Measurements from ENCODE around the gene RPS24.
A peak's percentile ranks its signal among the peaks of the same experiment; 100 is the strongest.
"Not testable (repeated sequence)": the region's sequence is repeated elsewhere in the genome, so short reads cannot be mapped to it uniquely, and the experiment has no call there.

The RPS24 gene

DNA sequence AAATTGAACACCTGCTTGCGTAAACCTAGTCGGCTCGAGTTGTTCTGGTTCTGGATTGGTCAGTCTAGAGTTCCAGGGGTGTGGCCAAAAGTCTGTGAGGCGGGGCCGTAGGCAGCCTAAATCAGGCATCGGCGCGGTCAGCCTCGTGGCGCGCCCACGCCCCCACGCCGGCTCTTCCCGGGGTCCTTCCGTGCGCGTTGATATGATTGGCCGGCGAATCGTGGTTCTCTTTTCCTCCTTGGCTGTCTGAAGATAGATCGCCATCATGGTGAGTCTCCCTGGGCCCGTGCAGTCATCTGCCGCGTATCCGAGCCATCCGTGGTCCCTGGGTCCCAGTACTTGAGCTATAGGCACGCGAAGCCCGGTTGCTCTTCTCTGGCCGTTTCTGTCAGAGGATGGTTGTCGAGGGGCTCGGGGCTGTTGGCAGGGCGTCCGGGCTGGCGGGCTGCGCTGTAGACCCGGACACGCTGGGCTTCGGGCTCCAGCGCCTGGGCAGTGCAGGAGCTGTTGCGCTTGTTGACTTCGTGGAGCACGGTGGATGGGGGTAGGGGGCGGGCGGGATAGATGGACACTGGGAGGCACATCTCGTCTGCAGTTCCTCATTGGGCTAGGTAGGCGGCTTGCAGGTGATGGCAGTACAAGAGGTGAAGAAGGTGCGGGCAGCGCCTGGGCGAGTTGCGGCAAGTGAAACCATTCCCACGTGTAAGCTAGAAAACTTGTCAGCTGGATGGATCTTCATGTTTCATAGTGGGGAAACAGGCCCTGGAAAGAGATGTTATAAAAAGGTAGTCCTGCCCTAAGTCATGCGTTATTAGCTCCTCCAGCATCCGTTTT, at the start of gene RPS24:
Gene RPS24 (plus strand): TSS at position 227 of the 834 bp plus-strand sequence. CDS start 39 bp downstream, at position 266.
- peak; percentile 95 for DNase-seq

DNA sequence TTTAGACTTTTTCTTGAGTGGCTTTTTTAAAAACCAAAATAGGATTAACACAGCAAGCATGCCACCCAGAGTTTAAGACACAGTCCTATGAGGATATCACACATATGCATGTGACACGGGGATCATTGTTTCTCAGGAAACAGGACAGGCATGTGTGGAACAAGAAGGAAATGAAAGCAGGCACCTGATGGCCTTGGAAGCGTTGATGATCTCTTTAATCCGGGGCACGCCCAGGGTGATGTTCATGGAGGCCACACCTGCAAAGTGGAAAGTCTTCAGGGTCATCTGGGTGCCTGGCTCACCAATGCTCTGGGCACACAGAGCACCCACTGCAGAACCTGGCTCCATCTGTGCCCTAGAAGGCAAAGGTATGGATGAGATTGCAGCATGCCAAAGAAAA, 48.7 kb upstream of the RPS24 start:
- DNase-seq, result no peak

DNA sequence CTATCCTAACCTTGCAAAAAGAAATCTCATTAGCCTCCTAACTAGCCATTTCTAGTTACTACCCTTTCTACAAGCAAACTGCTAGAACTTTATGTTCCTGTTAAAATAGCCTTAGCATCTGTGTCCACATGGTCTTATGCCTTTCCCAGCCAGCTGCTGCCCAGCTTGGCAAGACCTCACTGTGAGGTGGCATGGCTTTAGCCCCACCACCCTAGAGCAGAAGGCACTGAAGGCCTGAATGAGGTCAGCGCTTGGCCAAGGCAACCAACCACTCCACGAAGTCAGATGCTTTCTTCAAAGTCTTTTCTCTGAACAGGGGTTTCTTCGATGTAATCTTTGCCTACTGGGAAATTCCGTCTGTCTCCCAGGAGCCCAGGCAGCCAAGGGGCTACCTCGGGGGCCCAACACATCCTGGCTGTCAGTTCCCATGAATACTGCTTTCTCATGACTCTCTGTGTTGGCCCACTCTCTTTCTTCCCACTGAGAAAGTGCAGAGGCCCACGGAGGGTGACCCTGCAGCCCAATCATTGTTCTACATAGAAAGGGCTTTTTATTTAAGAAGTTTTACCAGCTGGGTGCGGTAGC, 45.9 kb upstream of the RPS24 start:
- DNase-seq, result no peak

- no peak for DNase-seq
These were observed 44.5 kb upstream of the RPS24 start for GRCh38 chr10:77989081-77989724.

DNA sequence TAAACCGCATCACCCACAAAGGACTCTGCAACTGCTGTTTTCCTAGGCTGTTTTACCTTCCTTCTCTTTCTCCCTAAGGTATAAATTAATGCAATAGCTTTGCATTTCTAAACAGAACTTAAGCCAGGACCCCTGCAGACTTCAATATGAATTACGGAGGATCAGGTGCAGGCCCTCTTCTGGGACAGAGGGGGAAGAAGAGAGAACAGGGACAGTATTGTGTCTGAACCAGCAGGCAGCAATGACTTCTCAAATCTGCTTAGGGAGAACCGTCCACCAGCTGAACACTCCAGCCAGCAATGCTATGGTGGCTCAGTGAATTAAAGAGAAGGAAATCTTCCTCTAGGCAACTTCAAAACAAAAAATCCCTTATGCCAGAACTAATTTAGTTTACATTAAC, 40.0 kb upstream of the RPS24 start:
- no peak for DNase-seq

- not testable (repeated sequence) for DNase-seq
These were observed 34.9 kb upstream of the RPS24 start for GRCh38 chr10:77998780-77999179.

DNA sequence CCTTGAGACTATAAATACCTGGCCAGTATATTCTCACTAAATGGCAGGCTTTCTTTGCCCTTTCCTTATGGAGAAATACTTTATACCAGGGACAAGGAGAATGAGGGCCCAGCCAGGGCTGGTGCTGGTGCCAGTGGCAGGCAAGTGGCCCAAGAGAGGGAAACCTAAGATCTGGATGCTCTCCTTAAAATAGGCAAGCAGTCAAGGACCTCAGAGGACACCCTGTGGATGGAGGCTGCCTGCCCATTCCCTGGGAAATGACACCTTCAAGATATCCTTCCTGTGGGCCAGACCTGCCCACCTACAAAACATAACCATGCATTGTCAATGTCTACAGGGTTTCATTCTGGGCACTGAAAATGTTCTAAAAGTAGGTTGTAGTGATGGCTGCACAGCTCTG, 33.5 kb upstream of the RPS24 start:
- DNase-seq, result no peak

DNA sequence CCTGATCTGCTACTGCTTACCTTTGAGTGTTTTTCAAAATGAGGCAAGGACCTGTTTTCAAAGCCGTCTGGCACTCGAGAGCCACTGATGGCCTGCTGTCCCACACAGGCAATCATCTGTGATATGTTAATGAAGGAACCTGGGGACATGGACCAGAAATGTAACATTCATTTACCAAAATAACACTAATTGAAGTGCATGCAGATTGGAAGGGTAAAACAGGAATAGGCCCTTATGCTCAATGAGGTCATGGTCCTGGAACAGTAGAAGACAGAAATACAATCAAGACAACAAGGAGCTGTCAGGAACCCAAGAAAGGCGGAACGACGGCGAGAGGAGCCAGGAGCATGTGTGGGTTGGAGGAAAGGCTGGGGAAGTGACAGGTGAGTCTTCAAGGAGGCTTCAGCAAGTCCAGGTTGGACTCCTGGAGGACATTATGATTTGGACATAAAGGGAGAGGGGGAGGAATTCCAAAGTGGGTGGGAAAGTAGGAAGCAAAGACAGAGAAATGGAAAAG, 32.6 kb upstream of the RPS24 start:
- DNase-seq, result no peak

GRCh38 chr10:78002541-78003288, 30.9 kb upstream of the RPS24 start:
- no peak for DNase-seq

DNA sequence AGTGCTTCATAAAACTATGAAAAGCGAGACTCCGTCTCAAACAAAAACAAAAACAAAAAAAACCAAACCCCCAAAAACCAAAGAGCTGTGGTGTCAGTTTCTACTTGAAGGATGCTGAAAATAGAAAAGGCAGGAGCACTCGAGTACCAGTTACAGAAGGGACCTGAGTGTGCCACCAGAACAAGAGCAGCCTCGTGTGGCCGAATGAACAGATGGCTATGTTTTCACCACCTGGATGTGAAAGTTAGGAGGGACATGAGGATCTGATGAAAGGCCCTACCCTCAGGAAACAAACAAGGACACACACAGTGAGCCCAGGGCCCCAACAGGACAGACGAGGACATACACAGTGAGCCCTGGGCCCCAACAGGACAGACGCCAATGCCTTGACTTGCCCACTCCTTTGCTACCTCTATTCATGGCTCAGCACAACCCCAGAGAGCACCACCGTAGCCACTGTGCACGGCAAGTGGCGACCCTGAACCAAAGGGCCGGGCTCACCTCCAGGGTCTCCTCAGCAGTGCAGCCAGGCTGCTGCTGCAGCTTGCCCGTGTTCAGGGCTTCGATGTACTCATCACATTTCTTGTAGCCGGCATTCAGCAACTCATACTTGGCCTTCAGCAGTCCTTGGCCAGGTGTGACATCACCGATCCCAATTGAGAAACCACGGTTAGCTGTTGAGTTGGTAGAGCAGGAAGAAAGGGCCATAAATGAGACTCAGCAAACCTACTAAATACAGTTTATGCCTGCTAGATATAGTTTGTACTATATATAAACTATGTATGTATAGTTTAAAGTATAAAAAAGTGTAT, 29.2 kb upstream of the RPS24 start:
- DNase-seq, result no peak

GRCh38 chr10:78007172-78007571, 26.5 kb upstream of the RPS24 start:
- DNase-seq, result no peak

DNA sequence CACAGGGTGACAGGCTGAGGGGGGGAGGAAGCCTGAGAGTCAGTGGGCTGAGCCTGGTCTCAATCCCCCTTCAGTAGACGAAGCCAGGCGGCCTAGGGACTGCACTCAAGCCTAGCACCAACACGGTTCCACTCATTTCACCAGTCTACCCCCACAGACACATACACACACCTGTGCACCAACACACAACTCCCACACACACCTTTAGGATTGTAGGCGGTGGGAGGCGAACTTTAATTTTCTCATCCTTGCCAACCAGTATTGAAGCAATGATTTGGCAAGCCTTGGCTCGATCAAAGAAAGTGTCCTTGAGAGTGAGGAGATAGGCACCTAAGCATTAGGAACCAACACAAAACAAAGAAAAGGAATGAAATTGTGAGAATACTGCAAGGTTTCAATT, 24.0 kb upstream of the RPS24 start:
- no peak for DNase-seq

- no peak for DNase-seq
These were observed 23.4 kb upstream of the RPS24 start for GRCh38 chr10:78010278-78010677.

- DNase-seq, result no peak
These were observed 22.6 kb upstream of the RPS24 start for GRCh38 chr10:78011065-78011464.

DNA sequence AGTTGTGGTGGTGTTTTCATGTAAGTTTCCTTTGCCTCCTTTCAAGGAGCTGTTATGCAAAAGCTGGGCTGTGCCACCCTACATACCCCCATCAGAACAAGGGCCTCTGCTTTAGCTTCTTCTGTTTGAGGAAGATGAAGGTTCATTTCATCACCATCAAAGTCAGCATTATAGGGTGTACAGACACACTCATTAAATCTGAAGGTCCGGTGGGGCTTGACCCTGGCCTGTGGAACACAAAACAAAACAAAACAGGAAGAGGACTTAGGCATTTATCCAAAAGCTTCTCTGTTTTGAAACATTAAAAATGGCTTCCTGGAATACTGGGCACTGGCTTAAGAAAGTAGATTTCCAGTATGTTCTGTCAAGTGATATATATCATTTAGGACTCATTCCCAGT, 20.1 kb upstream of the RPS24 start:
- no peak for DNase-seq

- no peak for DNase-seq
These were observed 18.1 kb upstream of the RPS24 start for GRCh38 chr10:78015546-78015945.

DNA sequence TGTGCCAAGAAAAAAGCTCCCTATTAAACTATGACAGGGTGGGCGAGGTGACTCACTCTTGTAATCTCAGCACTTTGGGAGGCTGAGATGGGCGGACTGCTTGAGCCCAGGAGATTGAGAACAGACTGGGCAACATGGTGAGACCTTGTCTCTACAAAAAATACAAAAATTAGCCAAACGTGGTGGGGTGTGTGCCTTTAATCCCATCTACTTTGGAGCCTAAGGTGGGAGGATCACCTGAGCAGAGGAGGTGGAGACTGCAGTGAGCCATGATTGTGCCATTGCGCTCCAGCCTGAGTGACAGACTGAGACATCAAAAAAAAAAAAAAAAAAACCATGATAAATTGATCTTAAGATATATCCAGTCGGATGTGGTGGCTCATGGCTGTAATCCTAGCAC, 15.8 kb upstream of the RPS24 start:
- DNase-seq, result no peak

GRCh38 chr10:78019264-78019663, 14.4 kb upstream of the RPS24 start:
- DNase-seq, result no peak

DNA sequence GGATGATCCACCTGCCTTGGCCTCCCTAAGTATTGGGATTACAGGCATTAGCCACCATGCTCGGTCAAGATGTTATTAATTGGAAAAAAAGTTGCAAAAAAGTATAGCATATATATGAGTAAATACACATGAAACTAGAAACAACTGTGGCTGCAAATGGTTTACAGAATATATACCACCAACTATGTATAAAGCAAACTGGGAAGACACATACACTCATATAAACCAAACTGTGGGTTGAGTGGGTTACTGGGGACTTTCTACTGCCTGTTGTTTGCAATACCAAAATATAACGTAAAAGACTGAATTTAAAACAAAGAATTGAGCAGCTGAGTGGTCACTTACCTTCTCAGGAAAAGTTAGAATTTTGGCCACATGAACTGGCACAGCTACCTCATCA, 12.5 kb upstream of the RPS24 start:
- no peak for DNase-seq

GRCh38 chr10:78023741-78024140, 9.9 kb upstream of the RPS24 start:
- DNase-seq, result no peak

GRCh38 chr10:78025685-78026364, 7.8 kb upstream of the RPS24 start:
- DNase-seq, result no peak
